HG02973 (cell line): ENCODE results near the gene FUT3.
"Not testable (repeated sequence)": the region's sequence is repeated elsewhere in the genome, so short reads cannot be mapped to it uniquely, and the experiment has no call there.

ENCODE experiments used
- ATAC-seq: cut with Tn5 transposase; IDR thresholded peaks from one replicate; pipeline ENCODE4 v1.9.1; 2021; ENCODE audit warnings: moderate library complexity; ENCODE audit not compliant: unreplicated experiment

FUT3 gene

DNA sequence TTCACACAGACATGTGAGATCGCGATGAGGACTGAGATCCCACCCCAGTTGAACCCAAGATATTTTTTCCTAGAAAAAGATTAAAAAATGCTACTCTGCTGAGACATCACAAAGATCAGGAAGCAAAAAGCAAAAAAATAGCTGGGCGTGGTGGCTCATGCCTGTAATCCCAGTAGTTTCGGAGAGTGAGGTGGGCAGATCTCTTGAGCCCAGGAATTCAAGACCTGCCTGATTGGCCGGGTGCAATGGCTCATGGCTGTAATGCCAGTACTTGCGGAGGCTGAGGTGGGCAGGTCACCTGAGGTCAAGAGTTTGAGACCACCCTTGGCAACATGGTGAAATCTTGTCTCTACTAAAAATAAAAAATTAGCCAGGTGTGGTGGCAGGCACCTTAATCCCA lies 1.1 kb downstream of the FUT3 start:
- ATAC-seq, result no peak

DNA sequence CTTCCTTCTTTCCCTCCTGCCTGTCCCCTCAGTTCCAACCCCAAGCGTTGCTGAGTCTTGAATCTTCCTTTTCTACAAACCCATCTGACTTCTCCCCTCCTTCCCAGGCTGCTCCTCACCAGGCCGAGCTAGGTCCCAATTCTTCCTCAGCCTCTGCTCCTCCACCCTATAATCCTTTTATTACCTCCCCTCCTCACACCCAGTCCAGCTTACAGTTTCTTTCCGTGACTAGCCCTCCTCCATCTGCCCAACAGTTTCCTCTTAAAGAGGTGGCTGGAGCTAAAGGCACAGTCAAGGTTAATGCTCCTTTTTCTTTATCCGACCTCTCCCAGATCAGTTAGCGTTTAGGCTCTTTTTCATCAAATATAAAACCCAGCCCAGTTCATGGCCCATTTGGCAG lies 2.6 kb downstream of the FUT3 start:
- ATAC-seq, result not testable (repeated sequence)

DNA sequence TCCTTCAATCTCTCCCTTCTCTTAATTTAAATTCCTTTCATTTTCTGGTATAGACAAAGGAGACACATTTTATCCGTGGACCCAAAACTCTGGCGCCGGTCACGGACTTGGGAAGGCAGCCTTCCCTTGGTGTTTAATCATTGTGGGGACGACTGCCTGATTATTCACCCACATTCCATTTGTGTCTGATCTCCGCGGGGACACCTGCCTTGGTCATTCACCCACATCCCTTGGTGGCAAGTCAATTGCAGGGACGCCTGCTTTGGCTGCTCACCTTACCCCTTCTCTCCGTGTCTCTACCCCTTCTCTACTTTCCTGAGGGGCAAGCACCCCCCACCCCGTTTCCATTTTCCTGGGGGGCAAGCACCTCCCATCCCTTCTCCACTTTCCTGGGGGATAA lies 3.4 kb downstream of the FUT3 start:
- not testable (repeated sequence) for ATAC-seq

DNA sequence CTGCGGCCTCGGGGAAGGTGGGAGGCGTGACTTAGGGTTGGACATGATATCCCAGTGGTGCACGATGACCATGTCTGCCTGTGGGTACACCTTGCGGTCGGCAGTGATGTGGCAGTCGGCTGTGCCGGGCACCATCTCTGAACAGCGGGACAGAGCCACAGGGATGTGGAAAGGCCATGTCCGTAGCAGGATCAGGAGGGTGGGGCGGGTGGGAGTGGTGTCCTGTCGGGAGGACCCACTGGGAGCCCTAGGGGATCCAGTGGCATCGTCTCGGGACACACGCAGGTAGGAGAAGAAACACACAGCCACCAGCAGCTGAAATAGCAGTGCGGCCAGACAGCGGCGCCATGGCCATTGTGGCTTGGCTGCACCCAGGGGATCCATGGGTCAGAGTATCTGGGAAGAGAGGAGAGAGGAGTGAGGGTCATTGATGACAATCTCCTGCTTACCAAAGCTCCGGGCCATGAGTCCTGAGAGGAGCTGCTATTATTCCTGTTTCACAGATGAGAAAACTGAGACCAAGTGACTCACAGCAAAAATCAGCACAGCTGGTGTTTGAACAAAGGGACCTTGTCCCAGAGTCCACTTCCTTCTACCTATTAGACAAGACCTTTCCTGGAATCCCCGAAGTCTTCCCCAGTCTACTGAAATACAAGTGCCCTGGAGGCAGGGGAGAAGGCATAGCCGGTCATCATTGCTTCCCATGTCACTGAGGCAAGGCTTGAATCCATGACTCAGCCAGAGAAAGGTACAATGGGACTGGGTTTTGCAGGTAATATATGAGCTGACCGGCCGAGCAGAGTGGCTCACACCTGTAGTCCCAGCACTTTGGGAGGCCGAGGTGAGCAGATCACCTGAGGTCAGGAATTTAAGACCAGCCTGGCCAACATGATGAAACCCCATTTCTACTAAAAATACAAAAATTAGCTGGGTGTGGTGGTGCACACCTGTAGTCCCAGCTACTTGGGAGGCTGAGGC lies 6.5 kb downstream of the FUT3 start:
- no peak for ATAC-seq

DNA sequence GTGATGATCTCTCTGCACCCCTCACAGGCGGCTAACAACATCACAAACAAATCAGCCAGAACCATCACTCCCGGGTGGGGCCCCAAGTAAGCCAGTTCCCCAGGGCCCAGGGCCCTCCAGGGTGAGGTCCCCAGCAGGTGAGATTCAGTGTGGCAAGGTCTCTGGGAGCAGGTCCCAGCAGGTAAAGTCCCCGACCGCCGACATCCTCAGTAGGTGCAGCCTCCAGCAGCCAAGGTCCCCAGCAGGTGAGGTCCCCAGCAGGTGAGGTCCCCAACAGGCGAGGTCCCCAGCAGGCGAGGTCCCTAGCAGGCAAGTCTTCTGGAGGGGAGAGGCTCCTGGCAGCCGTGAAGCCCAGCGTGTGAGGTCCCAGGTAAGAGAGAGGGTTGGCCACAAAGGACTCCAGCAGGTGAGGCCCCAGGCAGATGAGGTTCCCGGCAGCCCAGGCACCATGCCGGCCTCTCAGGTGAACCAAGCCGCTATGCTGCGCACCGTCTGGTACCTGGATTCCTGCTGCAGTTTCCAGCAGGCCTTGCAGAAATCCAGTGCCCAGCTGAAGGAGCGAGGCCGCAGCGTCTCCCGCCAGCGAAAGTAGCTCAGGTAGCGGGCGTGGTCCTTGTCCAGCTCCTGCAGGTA lies 7.8 kb downstream of the FUT3 start:
- no peak for ATAC-seq

DNA sequence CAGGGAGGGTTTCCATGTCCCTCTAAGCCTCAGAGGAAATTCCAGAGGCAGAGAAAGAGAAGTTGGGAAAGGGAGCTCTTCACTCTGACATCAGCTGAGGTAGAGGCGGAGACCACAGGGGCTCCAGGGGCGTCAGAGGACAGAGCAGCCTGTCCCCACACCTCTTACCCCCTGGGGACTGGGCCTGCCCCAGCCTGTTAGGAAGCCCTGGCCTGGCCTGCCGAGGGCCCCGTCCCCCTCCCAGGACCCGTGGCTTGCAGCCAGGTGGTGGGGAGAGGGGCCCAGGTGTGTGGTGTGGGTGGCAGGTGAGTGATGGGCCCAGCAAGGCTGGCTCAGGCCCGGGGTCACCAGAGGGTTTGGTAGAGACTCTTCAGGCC lies 9.5 kb downstream of the FUT3 start:
- ATAC-seq, result not testable (repeated sequence)

DNA sequence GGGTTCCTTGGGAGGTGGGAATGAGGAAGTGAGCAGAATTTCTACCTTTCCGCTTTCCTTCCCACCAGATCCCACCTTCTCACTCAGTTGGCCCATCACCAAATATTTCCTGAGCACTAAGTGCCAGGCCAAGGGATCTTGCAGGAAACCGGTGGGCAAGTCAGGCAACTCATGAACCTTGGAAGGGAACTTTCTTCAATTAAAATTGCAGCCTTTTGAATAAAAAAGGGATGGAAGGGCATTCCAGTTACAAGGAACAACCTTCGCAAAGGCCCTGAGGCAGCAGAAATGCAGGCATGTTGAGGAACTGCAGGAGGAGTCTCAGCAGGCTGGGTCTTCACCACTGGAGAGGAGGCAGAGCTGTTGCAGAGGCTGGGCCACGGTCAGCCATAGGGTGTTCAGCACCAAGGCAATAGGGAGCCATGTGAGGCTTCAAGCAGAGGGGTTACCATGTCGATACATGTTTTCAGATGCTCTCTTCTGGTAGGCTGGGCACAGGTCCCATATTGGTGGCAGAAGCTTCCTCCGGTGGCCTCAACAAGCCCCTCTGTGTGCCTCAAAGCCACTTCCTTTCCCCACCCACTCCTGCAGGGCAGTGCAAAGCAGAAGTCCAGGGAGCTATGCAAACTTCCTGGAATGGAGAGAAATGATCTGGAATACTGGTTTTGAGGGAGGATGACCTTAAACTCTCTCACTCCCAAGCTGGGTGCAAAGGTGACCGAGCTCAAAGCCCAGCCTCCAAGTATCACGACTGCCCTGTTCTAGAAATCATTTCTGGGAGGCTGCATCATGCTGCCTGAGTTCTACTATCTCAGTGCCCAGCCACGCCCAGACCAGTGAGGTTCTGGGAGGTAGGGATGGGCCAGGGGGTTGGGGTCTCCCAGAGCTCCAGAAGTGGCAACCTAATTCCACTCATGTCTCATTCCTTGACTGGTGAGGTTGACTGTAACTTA lies 11.9 kb downstream of the FUT3 start, which contains the start of gene FUT6:
FUT6 (minus strand) TSS at position 638 of the 953 bp plus-strand sequence. CDS start 7,135 bp downstream, outside the sequence.
- ATAC-seq, result no peak

DNA sequence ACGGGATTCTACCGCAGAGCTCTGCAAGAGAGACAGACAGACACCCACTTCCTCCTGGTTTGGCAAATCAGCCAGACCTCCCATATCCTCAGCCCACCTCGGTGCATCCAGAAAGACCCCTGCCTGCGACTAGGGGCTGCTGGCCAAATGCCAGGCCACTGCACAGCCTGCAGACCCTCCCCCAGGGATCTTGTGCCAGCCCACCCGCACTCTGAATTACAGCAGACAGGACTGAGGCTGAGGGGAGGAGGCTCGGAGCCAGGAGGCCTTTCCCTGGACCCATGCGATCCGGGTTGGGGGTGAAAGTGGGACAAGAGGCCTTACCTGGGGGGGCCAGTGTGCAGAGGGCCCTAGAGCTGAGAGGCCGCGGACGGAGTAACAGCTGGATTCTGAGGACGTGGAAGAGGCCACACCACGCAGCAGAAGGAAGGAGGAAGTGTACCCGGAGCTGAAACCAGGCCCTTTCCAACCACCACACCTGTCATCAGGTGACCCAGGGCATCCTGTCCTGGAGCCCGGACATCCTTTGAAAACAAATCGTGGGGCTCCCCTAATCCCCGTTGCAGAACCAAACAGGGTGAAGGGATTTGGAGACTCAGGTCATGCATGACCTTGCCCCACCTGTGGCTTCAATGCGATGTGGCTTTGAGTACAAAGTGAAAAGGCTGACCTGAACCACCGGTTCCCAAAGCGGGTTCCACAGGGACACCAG lies 12.7 kb downstream of the FUT3 start:
- ATAC-seq, result no peak

DNA sequence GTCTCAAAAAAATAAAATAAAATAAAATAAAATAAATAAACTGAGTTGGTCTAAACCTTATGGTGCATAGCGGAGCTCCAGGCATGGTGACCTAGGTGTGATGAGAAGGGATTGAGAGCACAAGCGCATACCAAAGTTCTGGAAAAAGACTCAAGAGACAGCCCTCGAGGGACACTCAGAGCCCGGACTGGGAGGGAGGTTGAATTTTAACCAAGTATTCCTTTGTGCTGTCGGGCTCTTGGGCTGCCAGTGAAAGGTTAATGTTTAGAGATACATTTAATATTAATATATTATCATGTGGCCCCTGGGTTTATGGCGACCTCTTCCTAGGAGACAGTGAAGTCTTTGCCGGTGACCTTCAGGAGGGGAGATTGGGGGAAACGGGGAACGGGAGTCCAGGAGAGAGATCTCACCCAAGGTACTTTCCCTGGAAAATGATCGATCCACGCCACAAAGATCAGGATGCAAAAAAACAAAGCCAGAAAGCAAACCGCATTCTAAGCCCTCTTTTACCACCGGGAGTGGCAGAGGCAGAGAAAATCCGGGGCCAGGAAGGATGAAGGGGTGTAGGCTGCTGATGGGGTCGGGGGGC lies 13.4 kb downstream of the FUT3 start:
- no peak for ATAC-seq

DNA sequence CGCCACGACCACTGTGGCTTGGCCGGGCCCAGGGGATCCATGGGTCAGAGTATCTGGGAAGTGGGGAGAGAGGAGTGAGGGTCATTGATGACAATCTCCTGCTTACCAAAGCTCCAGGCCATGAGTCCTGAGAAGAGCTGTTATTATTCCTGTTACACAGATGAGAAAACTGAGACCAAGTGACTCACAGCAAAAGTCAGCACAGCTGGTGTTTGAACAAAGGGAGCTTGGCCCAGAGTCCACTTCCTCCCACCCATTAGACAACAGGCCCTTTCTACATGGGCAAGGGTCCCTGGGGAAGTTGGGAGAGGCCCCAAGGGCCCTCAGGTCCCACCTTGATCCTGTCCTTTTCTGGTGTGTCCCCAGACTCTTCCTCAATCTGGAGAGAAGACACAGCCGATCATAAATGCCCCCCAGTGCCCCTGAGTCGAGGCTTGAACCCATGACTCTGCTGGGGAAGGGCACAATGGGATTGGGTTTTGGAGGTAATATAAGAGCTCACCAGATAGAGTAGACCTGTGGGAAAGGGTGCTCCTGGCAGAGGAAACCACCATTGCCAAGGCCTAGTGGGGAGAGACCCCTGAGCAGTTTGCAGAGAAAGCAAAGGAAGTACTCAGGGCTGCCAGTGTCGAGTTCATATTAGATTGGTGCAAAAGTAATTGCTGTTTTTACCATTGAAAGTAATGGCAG lies 18.6 kb downstream of the FUT3 start:
- no peak for ATAC-seq

DNA sequence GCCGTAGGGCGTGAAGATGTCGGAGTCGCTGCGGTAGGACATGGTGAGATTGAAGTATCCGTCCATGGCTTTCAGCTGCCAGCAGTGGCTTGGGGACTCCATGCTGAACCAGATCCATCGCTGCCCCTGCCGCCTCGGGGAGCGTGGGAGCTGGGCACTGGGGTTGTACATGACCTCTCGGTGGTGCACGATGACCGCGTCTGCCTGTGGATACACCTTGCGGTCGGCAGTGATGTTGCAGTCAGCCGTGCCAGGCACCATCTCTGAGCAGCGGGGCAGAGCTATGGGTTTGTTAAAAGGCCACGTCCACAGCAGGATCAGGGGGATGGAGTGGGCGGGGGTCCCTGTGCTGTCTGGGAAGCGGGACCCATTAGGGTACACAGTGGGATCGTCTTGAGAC lies 19.2 kb downstream of the FUT3 start:
- ATAC-seq, result no peak

DNA sequence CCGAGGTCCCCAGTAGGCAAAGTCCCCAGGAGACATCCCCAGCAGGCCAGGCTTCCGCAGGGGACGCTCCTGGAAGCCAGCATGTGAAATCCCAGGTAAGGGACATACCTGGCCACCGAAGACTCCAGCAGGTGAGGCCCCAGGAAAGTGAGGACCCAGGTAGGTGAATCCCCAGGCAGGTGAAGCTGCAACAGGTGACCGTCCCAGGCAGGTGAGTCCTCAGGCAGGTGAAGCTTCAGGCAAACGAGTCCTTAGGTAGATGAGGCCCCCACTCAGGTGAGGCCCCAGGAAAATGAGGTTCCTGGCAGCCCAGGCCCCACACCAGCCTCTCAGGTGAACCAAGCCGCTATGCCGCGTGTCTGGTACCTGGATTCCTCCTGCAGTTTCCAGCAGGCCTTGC lies 20.1 kb downstream of the FUT3 start:
- ATAC-seq, result no peak

DNA sequence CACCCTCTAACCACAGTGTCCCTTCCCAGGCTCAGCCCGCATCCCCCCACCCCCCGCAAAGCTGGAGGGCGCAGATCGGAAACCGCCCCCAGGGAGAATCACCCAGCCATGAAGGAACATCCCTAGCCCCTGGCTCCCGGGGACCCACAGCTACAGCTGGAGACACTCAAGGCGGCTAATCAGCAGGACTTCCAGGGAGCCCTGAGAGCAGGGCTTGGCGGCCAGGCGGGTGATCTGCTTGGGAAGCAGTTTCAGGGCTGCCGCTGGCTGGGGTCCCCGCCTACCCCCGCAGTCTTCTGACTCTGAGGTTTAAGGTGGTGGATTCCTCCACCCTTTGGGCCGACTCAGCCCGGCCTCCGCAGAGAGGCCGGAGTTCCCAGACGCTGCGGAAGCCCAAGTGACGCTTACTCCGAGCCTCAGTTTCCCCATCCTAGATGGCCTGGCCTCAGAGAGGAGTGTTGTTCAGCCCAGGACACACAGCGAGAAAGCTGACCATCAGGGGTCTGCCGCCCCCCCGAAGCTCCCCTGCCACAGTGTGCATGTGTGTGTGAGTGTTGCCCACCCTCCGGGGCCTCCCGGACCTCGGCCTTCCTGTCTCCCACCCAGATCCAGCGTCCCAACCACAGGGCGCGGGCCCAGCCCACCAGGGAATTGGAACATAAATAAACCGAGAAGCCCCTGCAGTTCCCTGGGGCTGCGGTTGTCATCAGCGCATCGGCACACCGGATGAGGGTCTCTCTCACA lies 21.5 kb downstream of the FUT3 start:
- ATAC-seq, result no peak

DNA sequence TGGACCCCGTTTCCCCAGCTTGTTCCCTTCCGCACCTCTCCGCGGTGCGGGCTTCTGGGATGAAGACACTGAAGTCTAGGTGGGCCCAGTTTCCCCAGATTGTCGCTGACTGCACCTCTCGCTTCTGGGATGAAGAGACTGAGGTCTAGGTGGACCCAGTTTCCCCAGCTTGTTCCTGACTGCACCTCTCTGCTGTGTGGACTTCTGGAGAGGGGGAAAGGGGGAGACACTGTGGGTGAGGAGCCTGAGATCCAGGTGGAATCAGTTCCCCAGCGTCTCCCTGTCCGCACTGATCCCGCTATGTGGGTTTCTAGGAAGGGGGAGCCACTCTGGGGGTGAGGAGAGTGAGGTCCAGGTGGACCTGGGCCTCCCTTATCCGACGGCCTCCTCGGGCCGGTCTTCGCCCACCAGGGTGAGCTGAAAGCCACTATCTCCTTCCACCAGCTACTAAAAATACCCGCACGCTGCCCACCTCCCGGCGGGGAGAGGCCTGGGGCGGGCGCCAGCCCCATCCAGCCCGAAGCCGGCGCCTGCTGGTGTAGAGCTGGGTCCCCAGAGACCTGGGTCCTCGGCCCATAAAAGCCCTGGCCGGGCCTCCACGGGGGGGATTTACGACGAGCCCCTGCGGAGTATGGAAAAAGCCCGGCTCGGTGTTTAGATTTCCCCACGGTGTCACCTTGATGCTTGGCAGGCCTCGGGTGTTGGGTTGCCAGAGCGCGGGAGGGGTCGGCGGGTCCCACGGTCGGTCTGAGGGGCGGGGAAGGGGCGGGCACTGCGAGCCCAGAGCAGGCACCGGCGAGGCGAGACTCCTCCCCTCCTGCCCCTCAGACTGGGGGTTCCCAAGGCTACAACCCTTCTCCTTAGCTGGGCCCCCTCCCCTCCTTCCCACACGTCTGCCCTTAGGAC lies 22.3 kb downstream of the FUT3 start:
- ATAC-seq, result no peak

DNA sequence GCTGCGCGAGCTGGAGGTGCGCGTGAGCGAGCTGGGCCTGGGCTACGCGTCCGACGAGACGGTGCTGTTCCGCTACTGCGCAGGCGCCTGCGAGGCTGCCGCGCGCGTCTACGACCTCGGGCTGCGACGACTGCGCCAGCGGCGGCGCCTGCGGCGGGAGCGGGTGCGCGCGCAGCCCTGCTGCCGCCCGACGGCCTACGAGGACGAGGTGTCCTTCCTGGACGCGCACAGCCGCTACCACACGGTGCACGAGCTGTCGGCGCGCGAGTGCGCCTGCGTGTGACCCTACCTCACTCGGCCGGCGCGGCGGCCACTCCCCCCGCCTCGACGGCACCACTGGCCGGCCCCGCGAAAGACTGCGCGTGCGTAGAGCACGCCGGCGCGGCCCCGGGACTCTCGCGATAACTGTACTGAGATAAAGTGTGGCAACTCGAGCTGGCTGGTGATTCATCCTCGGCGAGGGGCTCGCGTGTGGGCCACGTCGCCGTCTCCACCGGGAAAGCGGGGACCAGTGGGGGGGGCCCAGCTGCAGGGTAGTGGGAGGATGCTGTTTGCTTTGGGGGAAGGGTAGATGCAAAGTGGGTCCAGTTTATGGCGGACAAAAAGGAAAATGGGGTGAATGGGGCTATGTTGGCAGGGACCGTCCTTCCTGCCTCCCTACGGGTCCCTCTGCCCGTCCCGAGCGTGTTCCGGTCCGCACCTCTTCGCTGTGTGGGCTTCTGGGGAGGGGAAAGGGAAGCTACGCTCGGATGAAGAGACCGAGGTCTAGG lies 23.2 kb downstream of the FUT3 start:
- ATAC-seq, result peak; percentile 46

DNA sequence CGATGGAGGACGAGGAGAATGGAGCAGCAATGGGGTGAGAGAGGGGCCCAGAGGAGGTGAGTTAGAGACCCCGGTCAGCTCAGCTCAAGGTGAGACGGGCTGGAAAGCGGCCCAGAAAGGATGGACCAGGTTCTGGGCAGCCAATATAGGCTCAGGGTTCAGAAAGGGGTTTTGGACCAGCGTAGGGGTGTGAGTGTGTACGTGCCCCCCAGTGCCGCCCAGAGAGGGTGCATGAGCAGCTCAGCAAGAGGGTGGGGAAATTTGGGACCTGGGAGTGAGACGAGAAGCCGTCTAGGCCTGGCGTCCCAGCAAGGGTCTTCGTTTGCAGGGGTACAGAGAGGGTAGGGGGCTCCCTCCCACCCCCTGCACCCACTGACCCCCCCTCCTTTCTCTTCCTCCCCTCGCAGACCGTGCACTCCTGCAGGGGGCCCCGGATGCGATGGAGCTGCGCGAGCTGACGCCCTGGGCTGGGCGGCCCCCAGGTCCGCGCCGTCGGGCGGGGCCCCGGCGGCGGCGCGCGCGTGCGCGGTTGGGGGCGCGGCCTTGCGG lies 23.8 kb downstream of the FUT3 start:
- no peak for ATAC-seq
